ENCODE measurements around the gene PDAP1.
"Not testable (repeated sequence)": the region's sequence is repeated elsewhere in the genome, so short reads cannot be mapped to it uniquely, and the experiment has no call there.

PDAP1 gene

DNA sequence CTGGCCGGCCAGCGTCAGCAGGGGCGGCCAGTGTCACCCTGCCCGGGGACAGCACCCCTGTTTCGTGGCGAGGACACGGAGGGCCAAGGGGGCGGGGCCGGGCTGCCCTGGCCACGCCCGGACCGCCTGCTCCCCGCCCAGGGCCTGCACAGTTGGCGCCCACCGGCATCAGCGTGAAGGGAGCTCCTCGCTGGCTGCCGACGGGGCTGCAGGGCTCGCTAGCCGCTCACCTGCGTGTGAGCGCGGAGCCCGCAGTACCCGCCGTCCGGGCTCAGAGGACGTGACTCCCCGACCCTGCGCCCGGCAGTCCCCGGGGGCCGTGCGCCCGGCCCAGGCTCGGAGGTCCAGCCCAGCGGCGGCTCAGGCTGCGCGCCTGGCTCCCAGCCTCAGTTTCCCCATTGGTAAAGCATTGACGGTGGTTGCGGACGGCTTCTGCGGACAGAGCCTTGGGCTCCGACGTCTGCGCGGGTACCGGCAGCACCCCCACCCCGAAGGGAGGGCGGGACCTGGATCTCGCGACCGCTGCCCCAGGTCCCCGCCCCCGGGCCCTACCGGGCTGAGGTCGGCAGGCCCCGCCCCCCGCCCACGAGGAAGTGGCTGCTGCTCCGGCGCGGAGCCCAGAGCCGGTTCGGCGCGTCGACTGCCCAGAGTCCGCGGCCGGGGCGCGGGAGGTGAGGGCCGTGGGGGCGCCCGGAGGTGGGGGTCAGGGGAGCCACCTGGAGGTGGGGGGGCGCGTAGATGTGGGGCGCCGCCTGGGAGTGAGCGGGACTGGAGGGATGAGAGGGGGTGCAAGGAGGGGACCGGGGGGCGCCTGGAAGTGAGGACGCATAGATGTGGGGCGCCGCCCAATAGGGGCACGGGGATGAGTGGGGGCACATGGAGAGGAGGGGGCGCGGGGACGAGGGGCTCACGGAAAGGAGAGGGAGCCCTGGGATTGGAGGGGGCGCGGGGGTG, 34.0 kb downstream of the PDAP1 start, which contains the start of gene ARPC1B:
Gene ARPC1B (plus strand): TSS at position 620 of the 954 bp plus-strand sequence. CDS start 10,985 bp downstream, outside the sequence.
- DNase-seq, result peak; percentile 54

GRCh38 chr7:99373091-99374066, 35.0 kb downstream of the PDAP1 start:
- DNase-seq, result no peak

DNA sequence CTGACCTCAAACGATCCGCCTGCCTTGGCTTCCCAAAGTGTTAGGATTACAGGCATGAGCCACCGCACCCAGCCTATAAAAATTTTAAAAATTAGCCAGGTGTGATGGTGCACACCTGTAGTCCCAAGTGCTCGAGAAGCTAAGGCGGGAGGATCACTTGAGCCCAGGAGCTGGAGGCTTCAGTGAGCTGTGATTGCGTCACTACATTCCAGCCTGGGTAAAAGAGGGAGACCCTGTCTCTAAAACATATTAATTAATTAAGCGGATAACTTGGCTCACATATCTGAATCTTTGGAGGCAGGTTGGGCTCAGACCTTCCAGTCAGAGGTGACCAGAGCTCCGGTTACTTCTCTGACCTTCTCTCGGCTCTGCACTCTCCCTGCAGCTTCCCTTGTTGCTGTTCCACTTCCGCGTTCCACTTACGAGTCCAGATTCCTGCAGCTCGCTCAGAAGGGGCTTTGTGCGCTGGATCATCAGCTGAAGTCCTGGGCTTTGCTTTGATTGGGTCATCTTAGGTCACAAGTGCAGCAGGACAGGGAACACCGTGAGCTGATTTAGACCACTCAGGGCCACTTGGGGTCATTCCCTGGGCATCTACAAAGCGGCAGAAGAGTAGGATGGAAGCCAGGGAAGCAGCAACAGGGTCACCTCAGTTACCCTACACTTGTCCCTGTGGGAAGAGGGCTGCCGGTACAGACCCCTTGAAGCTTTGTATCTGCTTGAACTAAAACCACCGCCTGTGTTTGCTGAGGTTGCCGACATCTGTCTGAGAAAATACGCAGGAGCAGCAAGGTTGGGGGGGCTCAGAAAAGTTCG, 35.9 kb downstream of the PDAP1 start:
- no peak for DNase-seq

- DNase-seq, result no peak
Measured at GRCh38 chr7:99371376-99371920, 36.9 kb downstream of the PDAP1 start.

GRCh38 chr7:99369767-99370391, 38.5 kb downstream of the PDAP1 start:
- DNase-seq, result peak; percentile 88

GRCh38 chr7:99368750-99369389, 39.5 kb downstream of the PDAP1 start:
- no peak for DNase-seq

DNA sequence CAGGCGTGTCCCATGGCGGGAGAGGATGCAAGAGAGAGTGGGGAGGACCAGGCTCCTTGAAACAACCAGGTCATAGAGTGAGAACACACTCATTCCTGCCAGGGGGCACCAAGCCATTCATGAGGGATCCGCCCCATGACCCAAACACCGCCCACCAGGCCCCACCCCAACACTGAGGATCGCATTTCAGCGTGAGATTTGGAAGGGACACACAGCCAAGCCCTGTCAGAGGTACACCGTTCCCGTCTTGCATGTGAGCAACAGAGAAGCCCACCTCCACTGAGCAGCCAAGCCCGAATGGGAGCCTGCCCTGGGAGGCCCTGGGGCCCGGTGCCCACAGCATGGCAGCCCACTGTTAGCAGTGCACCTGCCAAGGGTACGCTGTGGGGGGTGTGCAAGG, 41.8 kb downstream of the PDAP1 start:
- DNase-seq, result no peak

GRCh38 chr7:99365318-99366141, 42.9 kb downstream of the PDAP1 start:
- DNase-seq, result no peak

DNA sequence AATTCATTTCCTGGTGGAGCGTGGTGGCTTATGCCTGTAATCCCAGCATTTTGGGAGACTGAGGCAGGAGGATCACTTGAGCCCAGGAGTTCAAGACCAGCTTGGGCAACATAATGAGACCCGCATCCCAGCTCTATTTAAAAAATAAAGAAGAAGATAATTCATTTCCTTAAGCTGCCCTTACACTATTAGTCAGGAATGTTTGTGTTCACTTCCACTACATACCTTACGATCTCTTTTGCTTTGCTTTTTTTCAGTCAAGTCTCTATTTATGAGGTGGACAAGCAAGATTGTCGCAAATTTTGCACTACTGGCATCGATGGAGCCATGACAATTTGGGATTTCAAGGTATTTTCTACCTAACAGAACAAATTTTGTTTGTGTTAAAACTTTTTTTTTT, 45.1 kb downstream of the PDAP1 start:
- DNase-seq, result no peak

GRCh38 chr7:99362801-99363200, 45.6 kb downstream of the PDAP1 start:
- DNase-seq, result no peak

- DNase-seq, result no peak
Measured at GRCh38 chr7:99359465-99360154, 48.8 kb downstream of the PDAP1 start.

GRCh38 chr7:99358521-99358920, 49.9 kb downstream of the PDAP1 start:
- not testable (repeated sequence) for DNase-seq

DNA sequence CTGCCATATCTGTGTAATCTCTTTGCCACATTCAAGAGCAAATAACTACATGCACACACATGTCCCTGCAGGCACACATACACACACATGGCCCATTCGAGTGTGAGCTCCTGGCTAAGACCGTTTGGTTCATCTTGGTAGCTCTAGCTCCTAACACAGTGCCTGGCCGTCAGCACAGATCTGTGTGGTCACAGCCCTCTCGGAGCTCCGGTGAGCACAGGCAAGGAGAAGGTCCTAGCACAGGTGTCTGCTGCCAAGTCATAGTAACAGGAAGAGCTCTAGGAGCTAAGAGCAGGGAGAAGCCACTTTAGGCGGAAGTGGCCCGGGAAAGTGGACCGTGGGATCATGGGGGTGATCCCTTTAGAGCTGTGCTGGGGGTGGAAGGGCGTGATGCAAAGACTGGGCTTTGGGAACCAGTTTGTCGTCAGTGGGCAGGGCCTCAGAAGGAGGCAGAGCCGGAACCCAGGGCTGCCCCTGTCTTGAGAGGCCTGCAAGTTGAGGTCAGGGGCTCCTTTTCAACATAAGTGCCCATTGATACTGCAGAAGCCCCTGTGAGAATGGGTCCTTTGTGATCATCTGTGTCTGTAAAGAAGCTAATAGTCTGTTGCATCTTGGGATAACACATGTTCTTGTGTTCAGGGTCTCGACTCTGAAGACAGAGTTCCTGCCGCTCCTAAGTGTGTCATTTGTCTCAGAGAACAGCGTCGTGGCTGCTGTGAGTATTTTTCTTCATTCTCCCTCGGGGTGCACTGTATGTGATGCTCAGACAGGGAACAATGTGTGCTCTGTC, 50.5 kb downstream of the PDAP1 start:
- DNase-seq, result no peak

DNA sequence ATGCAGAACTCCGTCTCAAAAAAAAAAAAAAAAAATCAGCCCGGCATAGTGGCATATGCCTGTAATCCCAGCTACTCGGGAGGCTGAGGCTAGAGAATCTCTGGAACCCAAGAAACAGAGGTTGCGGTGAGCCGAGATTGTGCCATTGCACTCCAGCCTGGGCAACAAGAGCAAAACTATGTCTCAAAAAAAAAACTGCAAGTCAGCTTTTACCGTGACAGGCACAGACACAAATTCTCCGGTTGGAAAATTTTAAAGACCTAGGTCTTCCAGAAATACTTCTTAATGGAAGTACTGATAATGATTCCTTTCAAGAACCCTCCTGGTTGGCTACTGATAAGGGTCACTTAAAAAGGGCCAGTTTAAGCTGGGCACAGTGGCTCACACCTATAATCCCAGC, 53.3 kb downstream of the PDAP1 start:
- no peak for DNase-seq

DNA sequence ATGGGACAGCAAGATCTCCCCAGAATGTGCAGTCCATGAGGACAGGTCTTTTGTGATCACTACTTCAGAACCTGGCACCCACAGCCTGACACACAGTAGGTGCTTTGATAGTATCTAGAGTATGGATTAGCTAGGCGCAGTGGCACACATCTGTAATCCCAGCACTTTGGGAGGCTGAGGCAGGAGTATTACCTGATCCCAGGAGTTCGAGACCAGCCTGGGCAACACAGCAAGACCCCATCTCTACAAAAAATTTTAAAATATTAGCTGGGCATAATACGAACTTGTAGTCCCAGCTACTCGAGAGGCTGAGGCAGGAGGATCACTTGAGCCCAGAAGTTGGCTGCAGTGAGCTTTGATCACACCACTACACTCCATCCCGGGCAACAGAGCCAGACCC, 56.1 kb downstream of the PDAP1 start:
- DNase-seq, result no peak

- not testable (repeated sequence) for DNase-seq
Measured at GRCh38 chr7:99350641-99351040, 57.8 kb downstream of the PDAP1 start.

Data from GF-D8 (cell line).